Nephron (organoid): ENCODE data around the gene ZNF81.

Source experiments
- H3K27ac Mint-ChIP-seq, 3 experiments: 2 replicates each; pipeline ENCODE4 v1.8.0; 2020; ENCODE audit warnings: mixed read lengths in 3 of 3, mild to moderate bottlenecking in 2 of 3, moderate library complexity in 1 of 3
- H3K27me3 Mint-ChIP-seq: 2 replicates; pipeline ENCODE4 v1.8.0; 2021; ENCODE audit warnings: low read depth, mild to moderate bottlenecking, moderate library complexity, mixed read lengths
- H3K36me3 Mint-ChIP-seq: 2 replicates; pipeline ENCODE4 v1.8.0; 2020; ENCODE audit warnings: low read depth, mixed read lengths
- H3K4me1 Mint-ChIP-seq: 2 replicates; pipeline ENCODE4 v1.8.0; 2020; ENCODE audit warnings: mixed read lengths
- H3K4me3 Mint-ChIP-seq, 3 experiments: 2 replicates each; pipeline ENCODE4 v1.8.0; 2020; ENCODE audit warnings: mild to moderate bottlenecking in 3 of 3, mixed read lengths in 3 of 3, moderate library complexity in 2 of 3
- H3K9me3 Mint-ChIP-seq: 2 replicates; pipeline ENCODE4 v1.8.0; 2020; ENCODE audit warnings: mixed read lengths
- CTCF ChIP-seq, 3 experiments: fragments of 200-600 bp; sonication (generic); IDR thresholded peaks; one replicate each; pipeline ENCODE4 v1.5.0; 2021; ENCODE audit warnings: antibody characterized with exemption in 3 of 3; ENCODE audit not compliant: unreplicated experiment in 3 of 3

The ZNF81 gene

GRCh38 chrX:47815901-47816845 lies 20.5 kb upstream of the ZNF81 start:
- H3K27ac Mint-ChIP-seq = no peak overlapping the region

GRCh38 chrX:47817421-47817820 lies 19.3 kb upstream of the ZNF81 start:
- Mint-ChIP-seq H3K4me1 (no peaks in the 10 kb centered on the region), H3K27ac (no peak overlapping the region), H3K9me3 (peaks cover 2% of the 10 kb centered on the region), H3K4me3 (no peak overlapping the region), H3K36me3 (no peaks in the 10 kb centered on the region), H3K27me3 (no peaks in the 10 kb centered on the region)
- no peak for TF ChIP-seq CTCF (IDR thresholded peaks at IDR 0.05; ENCODE audit: unreplicated experiment in 3 of 3)

More at GRCh38 chrX:47815901-47816845, 20.5 kb upstream of the ZNF81 start:
- Mint-ChIP-seq H3K27me3 (no peaks in the 10 kb centered on the region), H3K36me3 (no peaks in the 10 kb centered on the region), H3K4me1 (no peaks in the 10 kb centered on the region), H3K9me3 (peaks cover 2% of the 10 kb centered on the region), H3K4me3 (no peak overlapping the region)
- TF ChIP-seq CTCF (IDR thresholded peaks at IDR 0.05; ENCODE audit: unreplicated experiment in 3 of 3) = no peak

DNA sequence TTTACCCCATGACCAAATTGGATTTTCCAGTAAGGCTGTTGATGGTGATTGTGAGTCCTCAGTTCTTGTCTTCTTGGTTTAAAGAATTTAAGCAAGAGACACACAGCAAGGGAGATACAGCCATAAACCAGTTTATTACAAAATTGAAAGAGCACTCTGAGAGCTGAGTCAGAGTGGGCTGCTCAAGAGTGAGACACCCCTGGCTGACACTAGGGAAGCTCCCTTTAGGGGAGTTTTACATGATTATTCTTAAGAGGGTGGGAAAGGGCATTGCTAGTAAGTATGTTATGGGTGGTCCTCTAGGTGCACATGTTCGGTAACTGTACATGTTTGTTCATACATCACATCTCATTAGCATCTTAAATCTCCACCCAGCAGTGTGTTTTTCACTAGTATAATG lies 18.8 kb upstream of the ZNF81 start:
- Mint-ChIP-seq H3K4me1 (no peaks in the 10 kb centered on the region), H3K9me3 (peaks cover 2% of the 10 kb centered on the region), H3K36me3 (no peaks in the 10 kb centered on the region), H3K4me3 (no peak overlapping the region), H3K27ac (no peak overlapping the region), H3K27me3 (no peaks in the 10 kb centered on the region)
- no peak for TF ChIP-seq CTCF (IDR thresholded peaks at IDR 0.05; ENCODE audit: unreplicated experiment in 3 of 3)

DNA sequence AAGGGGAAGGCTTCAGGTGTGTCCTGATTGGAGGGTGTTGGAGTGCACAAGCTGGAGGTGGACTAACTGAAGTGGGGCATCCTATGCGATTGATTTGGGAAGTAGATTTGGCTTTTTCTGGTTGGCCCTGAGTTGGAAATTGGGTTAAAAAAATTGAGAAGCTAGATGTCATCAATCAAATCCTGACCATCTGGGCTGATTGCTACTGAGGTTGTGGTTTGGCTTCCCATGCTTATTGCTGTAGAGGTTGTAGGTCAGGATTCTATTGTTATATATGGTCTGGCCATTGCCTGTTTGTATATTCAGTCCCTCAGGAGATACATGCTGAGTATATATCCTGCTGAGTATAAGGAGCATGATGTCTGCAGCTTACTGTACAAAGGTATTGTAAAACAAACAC lies 7.7 kb upstream of the ZNF81 start:
- no peaks in the 10 kb centered on the region for H3K36me3 Mint-ChIP-seq
- H3K27me3 Mint-ChIP-seq = no peaks in the 10 kb centered on the region
- peaks cover 2% of the 10 kb centered on the region for H3K9me3 Mint-ChIP-seq
- no peaks in the 10 kb centered on the region for H3K4me1 Mint-ChIP-seq
- H3K4me3 Mint-ChIP-seq = no peak overlapping the region
- no peak overlapping the region for H3K27ac Mint-ChIP-seq
- TF ChIP-seq CTCF (IDR thresholded peaks at IDR 0.05; ENCODE audit: unreplicated experiment in 3 of 3) = no peak

GRCh38 chrX:47831788-47832187 lies 4.9 kb upstream of the ZNF81 start:
- no peak overlapping the region for H3K27ac Mint-ChIP-seq
- no peaks in the 10 kb centered on the region for H3K36me3 Mint-ChIP-seq

More at GRCh38 chrX:47831788-47832187, 4.9 kb upstream of the ZNF81 start:
- H3K27me3 Mint-ChIP-seq = no peaks in the 10 kb centered on the region
- peak; percentile 38 to 59 (median 39) for TF ChIP-seq CTCF (IDR thresholded peaks at IDR 0.05; ENCODE audit: unreplicated experiment in 3 of 3)
- no peak overlapping the region for H3K4me3 Mint-ChIP-seq
- peaks cover 2% of the 10 kb centered on the region for H3K9me3 Mint-ChIP-seq
- no peaks in the 10 kb centered on the region for H3K4me1 Mint-ChIP-seq
